Heart right ventricle (tissue), 16 donors: ENCODE measurements around the gene SERBP1. TPM values are rescaled to one million over a fixed set of nuclear protein-coding genes. Genes with fewer than 3 reads are reported as not detected.

Experiments used
- ATAC-seq, 8 donors: fragments of 200-7000 bp; cut with Tn5 transposase; one replicate each; pipeline ENCODE4 v1.9.1; 2020; ENCODE audit warnings: mild to moderate bottlenecking in 8 of 8, moderate library complexity in 8 of 8, moderate number of reproducible peaks in 1 of 8
- DNase-seq, 2 donors: peaks; one replicate each; pipeline ENCODE4 v3.0.0-alpha.2; 2020
- H3K27ac ChIP-seq, 10 donors: fragments of 200-600 bp; sonication (generic) in 2 of 10; one replicate each; pipeline versions ENCODE4 v1.5.0 to v1.8.0; 2020 to 2022; ENCODE audit warnings: mild to moderate bottlenecking in 3 of 10
- H3K27me3 ChIP-seq, 7 donors: fragments of 200-600 bp; one replicate each; pipeline ENCODE4 v1.8.0; 2021 to 2022; ENCODE audit warnings: mild to moderate bottlenecking in 2 of 7
- H3K36me3 ChIP-seq, 9 donors: fragments of 200-600 bp; sonication (generic) in 1 of 9; one replicate each; pipeline versions ENCODE4 v1.5.0 to v1.8.0; 2020 to 2022; ENCODE audit warnings: mild to moderate bottlenecking in 2 of 9
- H3K4me1 ChIP-seq, 9 donors: fragments of 200-600 bp; sonication (generic) in 1 of 9; one replicate each; pipeline versions ENCODE4 v1.5.0 to v1.8.0; 2020 to 2022; ENCODE audit warnings: mild to moderate bottlenecking in 4 of 9
- H3K4me3 ChIP-seq, 10 donors: fragments of 200-600 bp; sonication (generic) in 2 of 10; one replicate each; pipeline versions ENCODE4 v1.5.0 to v1.8.0; 2020 to 2022; ENCODE audit warnings: mild to moderate bottlenecking in 7 of 10, moderate library complexity in 2 of 10
- H3K9me3 ChIP-seq, 11 donors: fragments of 200-600 bp in 10 of 11; sonication (generic) in 2 of 11; one replicate each; pipeline versions ENCODE4 v1.5.0 to v1.8.0; 2013 to 2022; ENCODE audit warnings: mild to moderate bottlenecking in 2 of 11, control low read depth in 1 of 11, moderate library complexity in 1 of 11
- CTCF ChIP-seq, 9 donors: fragments of 200-600 bp; sonication (generic) in 2 of 9; IDR thresholded peaks; one replicate each; pipeline versions ENCODE4 v1.5.0 to v1.8.0; 2021 to 2022; ENCODE audit warnings: antibody characterized with exemption in 9 of 9, mild to moderate bottlenecking in 5 of 9, moderate library complexity in 1 of 9
- WGBS, 2 donors: extraction: QIAGEN DNeasy Blood & Tissue Kit; methylation state at CpG; one replicate each; pipeline ENCODE4 v1.1.7; 2013; ENCODE audit warnings: inconsistent platforms in 1 of 2; 5-methylcytosine and 5-hydroxymethylcytosine counted together
- intact Hi-C, 10 donors: fragments of 100-400 bp; cut with DNase I; formaldehyde crosslinking; loops; one replicate each; pipeline versions ENCODE4 v1.11.1 to v1.14.2; 2022
- polyA plus RNA-seq, 2 donors: library from polyadenylated mRNA; stranded (reverse); fragments of 200-250 nt; gene quantifications; one replicate each; pipeline ENCODE4 v1.2.3, GENCODE V29; 2013
- total RNA-seq, 10 donors: library from RNA; stranded (reverse); fragmentation: NEBNext Ultra II Directional in 3 of 10; extraction: Animal tissue kit (Norgen Biotek cat#: 25700) in 3 of 10; gene quantifications; one replicate each; pipeline versions ENCODE4 v1.2.1 to v1.2.4, GENCODE V29; 2021 to 2023
- donor health status: Arrhythmogenic right ventricular cardiomyopathy.
- donor health status: ischemic (EF 13 %, LVEDD 7.1; RV severe dilation, severe dysfunction).
- donor health status: healthy with polysubstance abuse.
- donor health status: DM: no; HTN: yes; CAD: no.
- donor health status: DM: no; HTN: no; CAD: no.
- donor health status: ischemic (EF 25% LVEDD 6.9; RV normal size, moderate dysfunction).
- donor health status: ischemic (EF 25% LVEDD 5.7; RV mildly dilated, moderate dysfunction).
- donor health status: healthy.
- donor health status: DM: yes; HTN: yes; CAD: no.
- donor health status: Ischemic cardiomyopathy.
- donor health status: ischemic (EF 35%, LVEDD 5.7; RV mildly dilated, moderate dysfunction).
- donor health status: nonischemic (EF 11% LVEDD 7.7; RV severe dilation, severe dysfunction).
- donor health status: DM: yes; HTN: yes; CAD: no.
- donor health status: PGD.
- donor health status: ischemic (EF 29% LVEDD 5.4; RV normal size, mild dysfunction).
- donor health status: nonischemic (EF 23%, LVEDD 6.1; RV moderate dilation, normal function).

The SERBP1 gene
- total and polyA plus RNA-seq, 12 donors, result 58.3 to 153 (median 136) TPM

GRCh38 chr1:67382292-67382691 is 47.9 kb downstream of the SERBP1 start:
- ATAC-seq (peak in 2 of 8 donors; percentile 13 to 42), DNase-seq (no peak)
- intact Hi-C loops, result no loop called here
- H3K27ac ChIP-seq, result no peak overlapping the region
- no peaks in the 10 kb centered on the region for H3K27me3 ChIP-seq
- H3K9me3 ChIP-seq, result peaks cover 0 to 20% (median 0%) of the 10 kb centered on the region in 11 donors
- H3K36me3 ChIP-seq, result no peaks in the 10 kb centered on the region
- H3K4me3 ChIP-seq, result no peak overlapping the region
- WGBS, 2 donors, result 63 to 91% methylated on average over 1 of the region's 1 CpG
- no peak for TF ChIP-seq CTCF (IDR thresholded peaks at IDR 0.05)
- peaks cover 0 to 3% (median 0%) of the 10 kb centered on the region in 9 donors for H3K4me1 ChIP-seq

GRCh38 chr1:67381154-67381553 is 49.0 kb downstream of the SERBP1 start:
- DNase-seq (no peak), ATAC-seq (peak in 1 of 8 donors; percentile 46)
- TF ChIP-seq CTCF (IDR thresholded peaks at IDR 0.05), result no peak
- H3K36me3 ChIP-seq, result no peaks in the 10 kb centered on the region
- H3K27ac ChIP-seq, result no peak overlapping the region
- H3K27me3 ChIP-seq, result no peaks in the 10 kb centered on the region
- intact Hi-C loops, result no loop called here
- H3K9me3 ChIP-seq, result peaks cover 0 to 20% (median 0%) of the 10 kb centered on the region in 11 donors
- 46 to 52% methylated on average over 4 of the region's 4 CpGs for WGBS, 2 donors
- peaks cover 0 to 3% (median 0%) of the 10 kb centered on the region in 9 donors for H3K4me1 ChIP-seq
- H3K4me3 ChIP-seq, result no peak overlapping the region

- intact Hi-C loops, result no loop called here
- no peaks in the 10 kb centered on the region for H3K36me3 ChIP-seq
- no peak for TF ChIP-seq CTCF (IDR thresholded peaks at IDR 0.05)
- ATAC-seq (no peak), DNase-seq (no peak)
- H3K9me3 ChIP-seq, result peaks cover 0 to 4% (median 0%) of the 10 kb centered on the region in 11 donors
- H3K27ac ChIP-seq, result no peak overlapping the region
- no peak overlapping the region for H3K4me3 ChIP-seq
- peaks cover 0 to 3% (median 0%) of the 10 kb centered on the region in 9 donors for H3K4me1 ChIP-seq
- WGBS, 2 donors, result 97 to 100% methylated on average over 1 of the region's 1 CpG
- no peaks in the 10 kb centered on the region for H3K27me3 ChIP-seq
Measured at GRCh38 chr1:67377253-67377652, 52.9 kb downstream of the SERBP1 start.

DNA sequence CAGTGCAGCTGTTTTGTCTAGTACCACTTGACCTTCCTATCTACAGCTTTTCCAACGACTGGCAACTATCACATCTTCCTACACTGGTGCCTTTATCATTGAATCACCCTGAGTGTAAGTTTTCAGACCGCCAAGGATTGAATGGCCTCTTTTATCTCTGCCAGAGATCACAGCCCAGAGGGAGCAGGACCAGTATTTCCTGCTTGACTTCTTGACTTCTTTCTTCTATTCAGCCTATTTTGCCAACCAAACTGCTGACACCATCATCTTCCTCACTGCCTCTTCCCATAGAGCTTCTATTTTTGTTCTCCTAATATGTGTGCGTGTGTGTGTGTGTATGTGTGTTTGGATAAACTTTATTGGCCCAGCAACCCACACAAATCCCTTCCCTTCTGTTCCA is 53.8 kb downstream of the SERBP1 start:
- ATAC-seq (no peak), DNase-seq (no peak)
- WGBS, 2 donors, result 33 to 46% methylated on average over 3 of the region's 3 CpGs
- intact Hi-C loops, result no loop called here
- Histone ChIP-seq H3K4me1 (peaks cover 0 to 3% (median 0%) of the 10 kb centered on the region in 9 donors), H3K9me3 (peaks cover 0 to 4% (median 0%) of the 10 kb centered on the region in 11 donors), H3K36me3 (no peaks in the 10 kb centered on the region), H3K27me3 (no peaks in the 10 kb centered on the region), H3K27ac (no peak overlapping the region), H3K4me3 (no peak overlapping the region)
- TF ChIP-seq CTCF (IDR thresholded peaks at IDR 0.05), result no peak
